SW480 (cell line): ENCODE results near the gene NLRC5.
"Not testable (repeated sequence)": the region's sequence is repeated elsewhere in the genome, so short reads cannot be mapped to it uniquely, and the experiment has no call there.

Experiments used
- DNase-seq: peaks from one replicate; pipeline ENCODE4 v3.0.0-alpha.2; 2016; ENCODE audit warnings: low spot score

NLRC5 gene

GRCh38 chr16:56964243-56965148, 24.9 kb upstream of the NLRC5 start:
- DNase-seq, result peak; percentile 52

GRCh38 chr16:56965149-56966092, 23.9 kb upstream of the NLRC5 start:
- no peak for DNase-seq

- no peak for DNase-seq
Observed at GRCh38 chr16:56966093-56966475, 23.3 kb upstream of the NLRC5 start.

GRCh38 chr16:56967733-56968132, 21.6 kb upstream of the NLRC5 start:
- no peak for DNase-seq

DNA sequence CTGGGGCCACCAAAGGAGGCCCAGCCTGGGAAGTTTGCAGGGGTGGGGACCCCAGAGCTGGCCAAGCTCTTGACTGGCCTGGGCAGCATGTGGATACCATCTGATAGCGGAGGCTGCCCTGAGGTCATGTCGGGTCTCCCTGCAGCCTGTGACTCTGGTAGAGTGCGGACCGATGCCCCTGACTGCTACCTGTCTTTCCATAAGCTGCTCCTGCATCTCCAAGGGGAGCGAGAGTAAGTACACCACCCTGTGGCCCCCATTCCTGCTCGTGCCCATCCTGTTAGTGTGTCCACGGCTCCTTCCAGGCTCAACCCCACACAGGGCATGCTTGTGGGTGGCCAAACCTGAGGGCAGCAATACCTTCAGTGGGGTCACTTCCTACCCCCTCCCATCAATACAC, 19.6 kb upstream of the NLRC5 start:
- no peak for DNase-seq

DNA sequence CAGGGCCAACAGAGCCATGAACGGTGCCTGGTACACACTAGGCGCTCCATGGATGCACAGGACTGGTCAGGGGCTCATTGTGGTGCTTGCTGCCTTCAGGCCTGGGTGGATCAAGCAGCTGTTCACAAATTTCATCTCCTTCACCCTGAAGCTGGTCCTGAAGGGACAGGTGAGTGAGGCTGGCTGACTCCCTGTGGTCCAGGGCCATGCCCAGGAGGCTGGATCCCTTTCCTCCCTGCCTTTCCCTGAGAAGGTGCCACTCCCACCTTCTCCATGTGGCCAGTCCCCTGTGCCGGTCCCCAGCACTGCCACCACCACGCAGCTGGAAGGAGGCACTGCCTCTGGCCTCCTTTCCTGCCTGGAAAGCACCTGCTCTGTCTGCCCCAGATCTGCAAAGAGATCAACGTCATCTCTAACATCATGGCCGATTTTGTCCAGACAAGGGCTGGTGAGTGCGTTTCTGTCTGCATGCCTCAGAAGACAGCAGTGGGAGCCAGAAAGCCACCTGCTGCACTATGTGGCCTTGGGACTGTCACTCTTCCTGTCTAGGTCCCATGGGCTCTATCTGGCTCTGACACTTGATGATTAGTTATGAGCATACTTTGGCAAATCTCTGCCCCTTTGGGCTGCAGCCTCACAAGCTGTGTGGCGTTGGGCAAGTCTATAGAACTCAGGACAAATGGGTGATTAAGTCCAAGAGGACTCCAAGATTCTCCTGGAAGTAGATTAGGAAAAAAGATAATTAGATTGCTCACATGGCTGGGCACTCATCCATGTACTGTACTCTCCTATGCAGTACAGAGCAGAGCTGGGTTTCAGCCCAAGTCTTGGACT, 18.2 kb upstream of the NLRC5 start:
- no peak for DNase-seq

GRCh38 chr16:56971768-56972043, 17.7 kb upstream of the NLRC5 start:
- no peak for DNase-seq

DNA sequence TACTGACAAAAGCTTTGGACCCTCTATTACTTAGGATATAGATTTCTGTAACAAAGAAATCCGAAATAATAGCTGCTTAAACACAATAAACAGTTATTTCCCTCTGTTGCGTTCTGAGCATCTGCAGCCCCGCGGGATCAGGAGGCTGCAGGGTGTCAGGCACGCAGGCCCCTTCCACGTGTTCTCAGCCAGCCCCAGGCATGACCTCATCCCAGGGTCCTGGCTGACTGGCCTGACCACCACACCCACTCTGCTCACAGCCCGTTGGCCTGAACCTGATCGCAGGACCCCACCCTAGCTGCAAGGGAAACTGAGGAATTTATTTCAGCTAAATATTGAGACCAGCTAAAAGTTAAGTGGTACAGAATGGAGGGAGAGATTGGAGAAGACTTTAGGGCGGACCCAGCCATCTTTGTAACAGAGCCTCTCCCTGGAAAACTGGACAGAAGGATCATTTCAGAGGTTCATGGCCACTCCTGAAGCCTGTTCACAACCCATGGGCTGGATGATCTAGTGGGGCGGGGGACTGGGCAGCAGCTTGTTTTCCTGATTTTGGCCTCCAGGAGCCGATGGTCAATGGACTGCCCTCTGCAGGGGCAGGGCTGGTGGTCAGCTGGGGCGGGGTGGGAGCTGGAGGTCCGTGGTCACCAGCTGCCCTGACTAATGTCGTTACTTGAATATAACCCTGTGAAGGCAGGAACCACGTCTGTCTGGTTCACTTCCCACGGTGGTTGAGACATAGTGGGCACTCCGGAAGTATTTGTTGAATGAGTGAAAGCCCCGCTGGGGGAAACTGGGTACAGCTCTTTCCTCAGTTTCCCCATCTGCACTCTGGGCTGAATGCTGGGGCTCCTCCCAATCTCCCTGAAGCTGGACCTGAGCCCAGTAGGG, 16.7 kb upstream of the NLRC5 start:
- no peak for DNase-seq

DNA sequence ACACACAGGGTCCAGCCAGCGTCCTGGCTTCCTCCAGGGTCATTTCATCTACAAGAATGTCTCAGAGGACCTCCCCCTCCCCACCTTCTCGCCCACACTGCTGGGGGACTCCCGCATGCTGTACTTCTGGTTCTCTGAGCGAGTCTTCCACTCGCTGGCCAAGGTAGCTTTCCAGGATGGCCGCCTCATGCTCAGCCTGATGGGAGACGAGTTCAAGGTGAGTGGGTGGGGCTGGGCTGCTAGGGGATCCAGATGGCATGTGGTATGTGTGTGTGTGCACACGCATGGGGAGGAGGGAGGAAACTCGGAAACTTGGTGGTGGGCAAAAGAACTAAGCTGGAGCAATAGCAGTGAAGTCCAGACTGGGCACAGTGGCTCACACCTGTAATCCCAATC, 16.1 kb upstream of the NLRC5 start:
- no peak for DNase-seq

GRCh38 chr16:56973899-56974298, 15.5 kb upstream of the NLRC5 start:
- not testable (repeated sequence) for DNase-seq

DNA sequence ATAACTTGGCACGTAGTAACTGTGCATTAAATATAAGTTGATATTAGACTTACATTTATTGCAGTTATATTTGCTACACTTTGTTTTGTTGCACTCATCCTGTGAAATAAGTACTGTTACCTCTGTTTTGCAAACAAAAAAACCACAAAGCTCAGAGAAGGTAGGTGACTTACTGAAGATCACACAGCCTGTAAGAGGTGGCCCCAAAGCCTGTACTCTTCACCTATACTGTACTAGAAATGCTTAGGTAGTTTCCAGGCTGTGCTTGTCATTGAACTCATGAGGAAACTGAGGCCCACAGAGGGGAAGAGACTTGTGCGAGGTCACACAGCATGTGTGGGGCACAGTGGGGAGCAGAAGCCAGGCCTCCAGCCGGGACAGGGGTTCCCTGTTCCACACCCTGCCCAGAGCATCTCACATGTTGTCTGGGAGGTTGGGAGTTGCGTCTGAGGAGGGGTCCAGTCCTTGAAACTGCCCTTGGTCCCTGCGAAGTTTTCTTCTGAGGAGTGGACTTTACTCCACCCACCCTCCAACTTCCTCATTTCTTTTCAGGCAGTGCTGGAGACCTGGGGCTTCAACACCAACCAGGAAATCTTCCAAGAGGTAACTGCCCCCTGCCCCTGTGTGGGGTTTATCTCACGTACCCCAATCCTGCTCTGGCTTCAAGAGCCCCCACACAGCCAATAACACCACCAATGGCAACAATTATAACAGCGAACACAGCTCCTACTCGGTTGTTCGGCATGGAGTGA, 14.6 kb upstream of the NLRC5 start:
- DNase-seq, result no peak

DNA sequence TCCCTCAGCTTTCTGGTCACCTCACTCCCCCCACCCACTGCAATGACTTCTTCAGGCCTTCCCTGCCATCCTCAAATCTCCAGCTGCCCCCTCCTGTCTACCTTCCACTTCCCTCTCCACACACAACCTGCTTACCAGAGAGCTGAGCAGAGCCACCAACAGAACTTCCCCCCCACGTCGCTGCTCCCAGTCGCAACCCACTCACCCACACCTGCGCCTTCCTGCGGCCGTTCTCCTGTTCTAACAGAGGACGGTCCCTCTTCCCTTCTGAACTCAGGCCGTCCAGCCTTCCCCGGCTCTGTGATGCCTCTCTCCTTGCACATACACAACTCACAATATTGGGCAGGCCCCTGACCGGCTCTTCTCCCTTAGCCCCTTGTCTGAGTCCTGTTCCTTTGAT, 13.6 kb upstream of the NLRC5 start:
- no peak for DNase-seq

- DNase-seq, result no peak
Observed at GRCh38 chr16:56977216-56977615, 12.1 kb upstream of the NLRC5 start.

- DNase-seq, result no peak
Observed at GRCh38 chr16:56977823-56978430, 11.4 kb upstream of the NLRC5 start.

DNA sequence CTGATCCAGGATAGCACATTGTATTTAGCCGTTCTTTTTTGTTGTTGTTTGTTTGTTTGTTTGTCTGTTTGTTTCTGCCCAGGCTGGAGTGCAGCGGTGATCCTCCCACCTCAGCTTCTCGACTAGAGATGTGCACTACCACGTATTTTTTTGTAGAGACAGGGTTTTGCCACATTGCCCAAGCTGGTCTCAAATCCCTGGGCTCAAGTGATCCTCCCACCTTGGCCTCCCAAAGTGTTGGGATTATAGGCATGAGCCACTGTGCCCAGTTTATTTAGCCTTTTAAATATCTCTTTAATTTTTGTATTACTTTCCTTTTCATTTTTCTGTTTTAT, 9.2 kb upstream of the NLRC5 start:
- no peak for DNase-seq

DNA sequence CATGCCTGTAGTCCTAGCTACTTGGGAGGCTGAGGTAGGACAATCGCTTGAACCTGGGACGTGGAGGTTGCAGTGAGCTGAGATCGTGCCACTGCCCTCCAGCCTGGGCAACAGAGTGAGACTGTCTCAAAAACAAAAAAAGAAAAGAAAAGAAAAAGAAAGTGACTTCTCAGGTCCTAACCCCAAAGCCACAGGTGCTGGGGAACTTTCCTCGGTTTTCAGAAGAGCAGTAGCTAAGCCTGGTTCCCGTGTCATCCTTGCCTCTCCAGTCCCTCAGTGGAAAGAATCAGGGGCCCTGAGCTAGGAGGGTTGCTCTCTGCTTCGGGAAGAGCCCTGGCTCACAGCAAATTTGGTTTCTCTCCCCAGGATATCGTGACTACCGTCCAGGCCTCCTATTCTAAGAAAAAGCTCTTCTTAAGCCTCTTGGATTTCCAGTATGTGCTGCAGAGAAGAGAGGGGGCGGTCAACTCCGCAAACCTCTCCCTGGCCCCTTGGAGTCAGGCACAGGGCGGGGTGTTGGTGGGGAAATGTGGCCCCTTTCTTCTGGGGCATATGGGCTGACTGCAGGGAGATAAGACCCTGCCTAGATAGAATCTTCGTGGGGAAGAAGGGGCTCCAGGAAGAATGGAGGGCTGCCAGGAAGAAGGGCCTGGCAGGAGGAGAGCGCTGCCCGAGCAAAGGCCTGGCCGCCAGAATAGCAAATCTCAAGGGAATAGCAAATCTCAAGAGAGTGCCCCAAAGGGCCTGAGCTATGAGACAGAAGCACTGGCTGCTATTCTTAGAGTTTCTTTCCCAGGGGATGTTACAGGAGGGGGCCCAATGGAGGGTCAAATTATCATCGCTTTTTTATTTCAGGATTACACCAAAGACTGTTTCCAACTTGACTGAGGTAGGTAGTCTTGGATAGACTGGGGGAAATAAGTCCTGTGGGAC, 8.3 kb upstream of the NLRC5 start:
- no peak for DNase-seq

- no peak for DNase-seq
Observed at GRCh38 chr16:56981729-56982271, 7.6 kb upstream of the NLRC5 start.

GRCh38 chr16:56982695-56983094, 6.7 kb upstream of the NLRC5 start:
- DNase-seq, result no peak

- DNase-seq, result peak; percentile 14
Observed at GRCh38 chr16:56983211-56983751, 6.1 kb upstream of the NLRC5 start.
